ENCODE results near the gene FGFBP2.

GRCh38 chr4:15929540-15929939 lies 33.4 kb downstream of the FGFBP2 start:
- TF ChIP-seq CTCF (IDR thresholded peaks at IDR 0.05; ENCODE audit: low read depth, low read length): no peak
- TF ChIP-seq EZH2phosphoT487 (IDR thresholded peaks at IDR 0.05; ENCODE audit: low read depth): no peak
